Epithelial cell of esophagus (primary cell): ENCODE results near the gene THAP6.
"Not testable (repeated sequence)": the region's sequence is repeated elsewhere in the genome, so short reads cannot be mapped to it uniquely, and the experiment has no call there.

Experiments
- DNase-seq: peaks from one replicate; pipeline ENCODE4 v3.0.0; 2010; ENCODE audit warnings: low read depth
- H3K4me3 ChIP-seq: 2 replicates; pipeline ENCODE4 v1.5.1; 2011; ENCODE audit warnings: mild to moderate bottlenecking, low read length, control low read depth
- TF ChIP-seq, protein P1 (sequence below): IDR thresholded peaks from 2 replicates; pipeline ENCODE4 v1.5.1; 2011; ENCODE audit warnings: low read depth, mild to moderate bottlenecking, low read length, control low read depth, inconsistent platforms; ENCODE audit not compliant: insufficient read depth; ENCODE audit errors: missing control alignments

The THAP6 gene

DNA sequence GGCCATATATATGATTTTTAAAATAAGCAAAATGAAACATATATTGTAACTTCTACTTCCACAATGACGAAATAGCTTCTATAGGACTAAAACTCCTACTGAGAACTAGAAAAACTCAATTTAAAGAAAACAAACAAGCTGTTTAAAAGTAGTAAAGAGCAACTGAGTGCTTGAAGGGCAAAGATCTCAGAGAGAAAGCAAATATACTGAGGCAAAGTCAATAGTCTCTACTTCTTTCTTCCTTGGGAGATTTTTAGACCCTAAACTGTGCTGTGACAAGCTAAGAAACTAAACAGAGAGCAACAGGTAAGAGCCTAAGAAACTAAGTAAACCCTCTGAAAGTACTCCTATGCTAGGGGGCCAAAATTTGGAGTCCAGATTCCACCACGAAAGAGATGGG lies 8.6 kb upstream of the THAP6 start:
- no peak overlapping the region for H3K4me3 ChIP-seq
- TF ChIP-seq, protein P1, sequence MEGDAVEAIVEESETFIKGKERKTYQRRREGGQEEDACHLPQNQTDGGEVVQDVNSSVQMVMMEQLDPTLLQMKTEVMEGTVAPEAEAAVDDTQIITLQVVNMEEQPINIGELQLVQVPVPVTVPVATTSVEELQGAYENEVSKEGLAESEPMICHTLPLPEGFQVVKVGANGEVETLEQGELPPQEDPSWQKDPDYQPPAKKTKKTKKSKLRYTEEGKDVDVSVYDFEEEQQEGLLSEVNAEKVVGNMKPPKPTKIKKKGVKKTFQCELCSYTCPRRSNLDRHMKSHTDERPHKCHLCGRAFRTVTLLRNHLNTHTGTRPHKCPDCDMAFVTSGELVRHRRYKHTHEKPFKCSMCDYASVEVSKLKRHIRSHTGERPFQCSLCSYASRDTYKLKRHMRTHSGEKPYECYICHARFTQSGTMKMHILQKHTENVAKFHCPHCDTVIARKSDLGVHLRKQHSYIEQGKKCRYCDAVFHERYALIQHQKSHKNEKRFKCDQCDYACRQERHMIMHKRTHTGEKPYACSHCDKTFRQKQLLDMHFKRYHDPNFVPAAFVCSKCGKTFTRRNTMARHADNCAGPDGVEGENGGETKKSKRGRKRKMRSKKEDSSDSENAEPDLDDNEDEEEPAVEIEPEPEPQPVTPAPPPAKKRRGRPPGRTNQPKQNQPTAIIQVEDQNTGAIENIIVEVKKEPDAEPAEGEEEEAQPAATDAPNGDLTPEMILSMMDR: no peak
- no peak for DNase-seq

DNA sequence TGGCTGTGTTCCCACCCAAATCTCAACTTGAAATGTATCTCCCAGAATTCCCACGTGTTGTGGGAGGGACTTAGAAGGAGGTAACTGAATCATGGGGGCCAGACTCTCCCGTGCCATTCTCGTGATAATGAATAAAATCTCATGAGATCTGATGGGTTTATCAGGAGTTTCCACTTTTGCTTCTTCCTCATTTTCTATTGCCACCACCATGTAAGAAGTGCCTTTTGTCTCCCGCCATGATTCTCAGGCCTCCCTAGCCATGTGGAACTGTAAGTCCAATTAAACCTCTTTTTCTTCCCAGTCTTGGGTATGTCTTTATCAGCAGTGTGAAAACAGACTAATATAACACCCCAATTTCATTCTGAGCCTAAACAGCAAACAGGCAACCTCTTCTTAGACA lies 4.7 kb upstream of the THAP6 start:
- DNase-seq: not testable (repeated sequence)

DNA sequence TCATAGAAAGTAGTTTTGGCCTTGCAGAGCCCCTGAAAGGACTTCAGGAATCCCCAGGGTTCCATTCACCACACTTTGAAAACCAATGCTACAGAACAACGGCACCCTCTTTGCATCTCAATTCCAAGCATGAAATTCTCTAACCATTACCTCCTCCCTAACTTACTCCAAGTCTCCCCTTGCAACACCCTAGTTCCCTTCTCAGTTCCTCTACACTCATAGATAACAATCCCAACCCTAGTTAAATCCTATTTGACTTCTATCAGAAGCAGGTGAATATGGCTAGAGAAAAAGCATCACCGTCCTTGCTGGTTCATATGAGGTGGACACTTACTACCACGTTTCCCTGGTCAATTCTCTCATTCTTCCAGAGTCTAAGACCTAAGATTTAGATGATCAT lies 2.4 kb upstream of the THAP6 start:
- no peak overlapping the region for H3K4me3 ChIP-seq
- no peak for DNase-seq
- TF ChIP-seq, protein P1: no peak

More for the DNA sequence above, 4.7 kb upstream of the THAP6 start:
- H3K4me3 ChIP-seq: not testable (repeated sequence)

DNA sequence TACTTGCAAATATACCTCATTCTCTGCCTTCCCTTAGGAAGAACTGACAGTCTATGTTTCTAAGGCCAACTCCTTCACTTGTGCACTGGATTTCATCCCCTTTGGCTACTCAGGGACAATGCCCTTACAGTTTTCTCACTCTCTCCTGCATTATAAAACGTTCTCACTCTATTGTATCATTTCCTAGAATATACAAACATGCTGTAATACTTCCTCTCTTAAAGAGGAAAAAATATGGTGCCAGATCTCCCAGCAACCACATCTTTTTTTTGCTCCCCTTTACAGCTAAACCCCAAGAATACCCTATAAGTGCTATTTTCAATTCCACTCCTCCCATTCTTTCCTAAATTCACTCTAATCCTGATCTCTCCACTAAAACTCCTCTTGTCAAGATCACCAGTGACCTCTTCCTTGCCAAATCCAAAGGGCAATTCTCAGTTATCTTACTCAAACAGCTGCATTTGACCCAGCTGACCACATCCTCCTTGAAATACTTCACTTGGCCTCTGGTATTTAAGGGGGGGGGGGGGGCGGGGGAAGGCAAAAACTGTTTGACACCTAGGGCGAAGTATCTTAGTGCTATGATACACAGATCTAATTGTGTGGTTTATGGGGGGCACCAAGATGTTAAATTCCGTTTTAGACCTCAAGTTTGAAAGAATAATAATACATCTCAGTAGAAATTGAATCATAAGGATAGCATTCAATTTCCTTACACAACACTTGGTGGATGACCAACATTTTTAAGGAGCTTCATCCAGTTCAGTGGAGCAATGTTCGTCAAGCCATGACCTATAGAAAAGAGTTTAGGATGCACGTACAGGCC lies 1.7 kb upstream of the THAP6 start:
- peak overlapping the region; percentile 92 for H3K4me3 ChIP-seq
- TF ChIP-seq, protein P1: no peak
- peak; percentile 26 for DNase-seq

DNA sequence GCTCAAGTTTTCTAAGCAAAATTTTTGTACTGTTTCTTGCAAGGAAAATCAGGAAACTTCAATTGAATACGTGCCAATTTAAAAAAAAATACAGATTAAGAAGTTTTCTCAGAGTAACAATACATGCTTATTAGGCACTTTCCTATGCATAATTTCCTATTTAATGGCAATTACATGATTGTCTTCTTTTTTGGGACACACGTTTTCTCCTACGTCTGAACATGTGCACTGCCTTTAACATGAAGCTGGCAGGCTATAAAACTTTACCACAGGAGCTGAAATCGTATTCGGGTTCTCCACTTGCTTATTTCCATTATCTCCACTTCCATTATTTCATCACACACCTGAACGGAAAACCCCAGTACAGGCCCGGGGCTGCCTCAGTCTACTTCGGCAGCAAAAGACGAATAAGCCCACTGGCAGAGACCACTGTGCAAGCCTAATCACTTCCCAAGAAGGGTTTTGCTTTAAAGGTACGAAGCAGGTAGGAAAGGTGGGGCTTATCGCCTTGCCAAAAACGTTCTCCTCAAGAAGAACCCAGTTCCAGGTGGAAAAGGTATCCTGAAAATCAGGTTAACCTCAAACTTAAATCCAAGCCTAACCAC lies 645 bp upstream of the THAP6 start:
- H3K4me3 ChIP-seq: peak overlapping the region; percentile 92
- DNase-seq: no peak
- TF ChIP-seq, protein P1: no peak

DNA sequence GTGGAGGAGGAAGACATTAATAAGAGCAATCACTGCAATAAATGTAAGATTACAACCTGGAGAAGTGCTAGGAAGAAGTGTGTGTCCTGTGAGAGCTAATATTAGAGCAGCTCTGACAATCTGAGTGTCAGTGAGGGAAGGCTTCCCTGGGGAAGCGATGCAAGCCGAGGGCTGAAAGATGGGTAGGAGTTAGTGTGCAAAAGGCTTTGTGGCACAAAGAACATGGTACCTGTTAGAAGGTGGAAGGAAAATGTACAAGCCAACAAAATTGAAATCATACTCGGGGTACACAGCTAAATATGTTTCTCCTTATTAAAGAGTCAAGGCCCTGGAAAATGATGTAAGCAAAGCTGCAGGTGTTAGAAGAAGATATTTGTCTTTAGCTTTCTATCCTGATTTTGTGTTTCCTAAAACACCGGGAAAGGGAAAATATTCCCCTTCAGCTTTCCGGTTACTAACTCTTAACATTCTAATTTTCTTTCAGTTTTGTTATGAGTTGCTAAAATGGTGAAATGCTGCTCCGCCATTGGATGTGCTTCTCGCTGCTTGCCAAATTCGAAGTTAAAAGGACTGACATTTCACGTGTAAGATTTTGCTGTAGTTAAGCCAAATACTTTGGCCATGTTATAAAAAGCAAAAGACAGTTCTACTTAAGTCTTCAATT lies 808 bp downstream of the THAP6 start:
- DNase-seq: peak; percentile 1
- peak overlapping the region; percentile 92 for H3K4me3 ChIP-seq
- TF ChIP-seq, protein P1: no peak

DNA sequence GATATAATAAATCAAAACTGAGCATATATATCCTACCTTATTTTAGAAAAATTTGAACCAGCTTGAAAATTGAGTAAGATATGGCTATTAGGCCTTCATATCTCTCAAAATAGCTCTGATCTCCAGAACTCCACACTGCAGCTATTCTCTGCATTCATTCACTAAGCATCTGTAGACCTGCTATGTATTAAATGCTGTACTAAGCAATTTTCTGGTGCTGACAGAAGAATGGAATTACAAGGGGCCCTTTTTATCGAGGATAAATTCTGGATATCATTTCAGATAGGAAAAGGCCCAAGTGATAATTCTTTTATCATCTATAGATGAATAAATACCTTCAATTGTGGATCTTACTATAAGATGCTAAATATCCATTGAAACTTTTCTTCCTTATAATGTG lies 1.9 kb downstream of the THAP6 start:
- no peak overlapping the region for H3K4me3 ChIP-seq
- DNase-seq: no peak
- TF ChIP-seq, protein P1: no peak

DNA sequence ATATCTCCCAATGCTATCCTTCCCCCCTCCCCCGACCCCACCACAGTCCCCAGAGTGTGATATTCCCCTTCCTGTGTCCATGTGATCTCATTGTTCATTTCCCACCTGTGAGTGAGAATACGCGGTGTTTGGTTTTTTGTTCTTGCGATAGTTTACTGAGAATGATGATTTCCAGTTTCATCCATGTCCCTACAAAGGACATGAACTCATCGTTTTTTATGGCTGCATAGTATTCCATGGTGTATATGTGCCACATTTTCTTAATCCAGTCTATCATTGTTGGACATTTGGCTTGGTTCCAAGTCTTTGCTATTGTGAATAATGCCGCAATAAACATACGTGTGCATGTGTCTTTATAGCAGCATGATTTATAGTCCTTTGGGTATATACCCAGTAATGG lies 5.2 kb downstream of the THAP6 start:
- not testable (repeated sequence) for H3K4me3 ChIP-seq

More for the DNA sequence above, 5.2 kb downstream of the THAP6 start:
- not testable (repeated sequence) for DNase-seq
